ENCODE measurements around the gene MN1. TPM values are rescaled to one million over a fixed set of nuclear protein-coding genes. Genes with fewer than 3 reads are reported as not detected.

The MN1 gene
- total RNA-seq, 1 donor from 2014 or later, result 0.13 TPM

DNA sequence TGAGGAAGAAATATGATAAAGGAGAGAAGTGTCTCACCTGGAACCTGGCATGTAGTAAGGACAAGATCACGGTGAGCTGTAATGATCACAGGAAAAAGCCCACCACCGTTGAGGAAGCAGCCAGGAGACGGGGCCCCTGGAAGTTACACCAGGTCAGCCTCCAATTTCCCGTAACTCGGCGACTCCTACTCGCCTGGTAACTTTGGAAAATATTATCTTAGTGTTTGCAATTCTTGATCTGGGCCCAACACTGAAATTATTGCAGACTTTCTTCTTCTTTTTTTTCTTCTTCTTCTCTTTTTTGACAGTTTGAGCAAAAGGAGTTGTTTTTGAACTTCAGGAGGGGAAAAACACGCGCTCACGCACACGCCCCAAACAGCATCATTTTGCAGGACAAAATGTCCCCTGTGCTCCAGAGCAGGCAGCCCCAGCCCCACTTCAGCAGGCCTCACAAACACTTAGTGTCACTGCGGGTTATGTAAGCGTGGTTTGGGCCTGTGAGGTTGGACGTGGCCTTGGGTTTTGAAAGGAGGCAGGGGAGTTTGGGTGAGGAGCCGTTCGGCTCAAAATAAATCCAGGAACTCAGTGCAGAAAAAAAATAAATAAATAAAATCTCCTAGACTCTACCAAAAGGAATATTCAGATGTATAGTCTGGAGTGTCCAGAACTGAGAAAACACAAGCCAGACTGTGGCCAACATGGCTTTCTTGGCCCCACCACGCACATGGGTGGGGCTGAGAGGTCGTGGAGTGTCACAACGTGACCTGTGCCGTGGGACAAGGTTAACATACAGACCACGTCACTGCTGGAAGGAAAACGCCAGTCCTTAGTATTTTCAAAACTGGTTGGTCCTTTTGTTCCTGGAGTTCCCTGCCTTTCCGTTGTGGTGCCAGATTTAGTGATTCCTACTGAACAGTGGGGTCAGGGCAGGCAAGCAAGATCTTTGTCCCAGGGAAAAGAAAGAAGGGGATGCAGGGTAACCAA is 26.3 kb upstream of the MN1 start:
- no peak for DNase-seq (ENCODE audit: low read depth in 2 of 2)

DNA sequence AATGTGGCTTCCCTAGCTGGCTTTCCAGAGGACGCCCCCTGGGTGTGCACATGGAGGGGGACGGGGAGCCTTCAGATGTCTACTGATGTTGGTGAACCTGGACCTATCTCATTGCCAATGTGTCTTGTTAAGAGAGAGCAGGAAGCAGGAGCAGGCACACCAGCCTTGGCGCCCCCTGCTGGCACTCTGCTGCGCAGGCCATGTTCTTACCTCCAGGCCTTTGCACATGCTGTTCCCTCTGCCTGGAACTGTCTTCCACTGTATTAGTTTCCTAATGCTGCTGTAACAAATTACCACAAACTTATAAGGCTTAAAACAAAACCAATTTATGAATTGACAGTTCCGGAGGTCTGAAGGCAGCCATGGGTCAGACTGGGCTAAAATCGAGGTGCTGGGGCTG is 23.6 kb upstream of the MN1 start:
- peak in 1 of 2 donors; percentile 24 for DNase-seq (ENCODE audit: low read depth in 2 of 2)

DNA sequence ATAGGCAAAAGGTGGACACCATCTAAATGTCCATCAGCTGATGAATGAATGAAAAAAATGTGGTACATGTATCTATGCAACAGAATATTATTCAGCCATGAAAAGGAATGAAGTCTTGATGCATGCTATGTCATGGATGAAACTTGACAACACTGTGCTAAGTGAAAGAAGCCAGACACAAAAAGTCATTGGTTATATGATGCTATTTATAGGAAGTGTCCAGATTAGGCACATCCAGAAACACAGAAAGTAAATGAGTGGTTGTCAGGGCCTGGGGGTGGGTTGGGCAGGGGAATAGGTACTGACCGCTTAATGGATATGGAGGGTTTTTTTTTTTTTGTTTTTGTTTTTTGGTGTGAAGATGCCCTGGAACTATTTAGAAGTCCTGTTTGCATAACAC is 21.7 kb upstream of the MN1 start:
- DNase-seq (ENCODE audit: low read depth in 2 of 2), result no peak

GRCh38 chr22:27820896-27821866 is 19.6 kb upstream of the MN1 start:
- DNase-seq (ENCODE audit: low read depth in 2 of 2), result no peak

DNA sequence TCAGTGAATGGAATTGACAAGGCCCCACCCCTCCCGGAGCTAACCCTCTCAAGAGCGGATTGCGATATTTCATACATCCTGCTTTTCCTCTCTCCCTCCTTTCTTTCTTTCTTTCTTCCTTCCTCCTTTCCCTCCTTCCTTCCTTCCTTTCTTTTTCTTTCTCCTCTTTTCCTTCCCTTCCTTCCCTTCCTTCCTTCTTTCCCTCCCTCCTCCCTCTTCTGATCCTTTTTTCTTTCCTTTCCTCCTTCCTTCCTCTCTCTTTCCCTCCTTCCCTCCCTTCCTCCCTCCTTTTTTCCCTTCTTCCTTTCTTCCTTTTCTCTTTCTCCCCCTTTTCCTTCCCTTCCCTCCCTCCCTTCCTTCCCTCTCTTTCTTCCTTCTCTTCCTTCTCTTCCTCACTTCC is 15.0 kb upstream of the MN1 start:
- DNase-seq (ENCODE audit: low read depth in 2 of 2), result no peak

DNA sequence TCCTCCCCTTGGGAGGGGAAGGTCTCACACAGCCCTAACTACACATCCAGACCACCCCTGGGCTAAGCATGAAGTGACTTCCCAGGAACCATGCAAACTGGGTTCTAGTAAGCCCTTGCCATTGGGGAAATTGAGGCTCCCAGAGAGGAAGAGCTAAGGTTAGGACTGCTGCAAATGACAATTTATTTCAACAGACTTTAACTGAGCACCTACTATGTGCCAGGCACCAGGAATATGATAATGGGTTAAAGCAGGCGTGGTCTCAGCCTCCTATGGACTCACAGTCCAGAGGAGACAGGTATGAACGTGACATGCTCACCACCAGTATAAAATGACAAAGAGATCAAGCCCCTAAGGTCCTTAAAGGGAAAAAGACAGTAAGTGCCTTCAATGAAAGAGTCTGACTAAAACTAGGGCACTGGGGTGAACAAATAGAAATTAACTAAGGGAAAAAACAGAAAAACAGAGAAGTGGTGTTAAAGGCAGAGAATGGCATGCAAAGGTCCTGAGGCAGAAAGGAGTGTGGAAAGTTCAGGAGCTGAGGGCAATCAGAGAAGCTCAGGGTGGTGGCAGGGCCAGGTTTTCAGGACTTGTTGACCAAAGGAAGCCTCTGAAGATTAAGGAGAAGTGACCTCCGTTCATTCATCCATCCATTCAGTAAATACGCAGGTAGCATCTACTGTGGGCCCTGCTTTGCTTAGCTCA is 14.4 kb upstream of the MN1 start:
- DNase-seq (ENCODE audit: low read depth in 2 of 2), result no peak

DNA sequence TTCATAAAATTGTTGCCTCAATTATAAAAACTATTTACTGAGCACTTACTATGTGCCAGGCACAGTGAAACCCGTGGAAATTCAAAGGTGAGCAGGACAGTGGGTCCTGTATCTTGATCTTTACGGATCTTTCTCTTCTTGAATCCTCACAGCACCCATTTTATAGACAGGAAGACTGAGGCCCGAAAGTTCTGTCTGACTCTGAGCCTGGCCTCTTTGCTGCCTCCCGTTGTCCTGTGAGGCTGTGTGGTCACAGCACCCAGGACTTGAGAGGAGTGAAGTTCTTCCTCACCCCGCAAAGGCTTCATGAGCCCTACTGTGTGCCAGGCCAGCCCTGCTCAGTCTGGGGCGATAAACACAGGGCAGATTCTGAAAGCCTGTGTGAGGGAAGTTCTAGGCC is 13.4 kb upstream of the MN1 start:
- DNase-seq (ENCODE audit: low read depth in 2 of 2), result no peak

DNA sequence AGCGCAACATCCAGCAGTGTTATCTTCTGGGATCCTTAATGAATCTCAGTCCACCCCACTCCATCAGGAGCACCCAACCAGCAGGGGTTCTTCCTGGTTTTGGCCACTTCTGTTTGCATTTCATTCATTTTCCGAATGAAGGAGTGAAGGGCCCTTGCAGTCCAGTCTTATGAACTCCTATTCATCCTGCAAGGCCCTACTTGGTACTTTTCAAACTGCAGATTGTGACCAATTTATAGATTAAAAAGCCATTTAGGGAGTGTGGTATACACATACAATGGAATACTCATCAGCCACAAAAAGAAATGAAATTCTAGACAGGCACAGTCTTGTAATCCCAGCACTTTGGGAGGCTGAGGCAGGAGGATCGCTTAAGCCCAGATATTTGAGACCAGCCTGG is 10.2 kb upstream of the MN1 start:
- DNase-seq (ENCODE audit: low read depth in 2 of 2), result no peak

GRCh38 chr22:27810609-27811151 is 9.1 kb upstream of the MN1 start:
- DNase-seq (ENCODE audit: low read depth in 2 of 2), result peak; percentile 16 to 20

GRCh38 chr22:27809700-27810608 is 8.4 kb upstream of the MN1 start:
- DNase-seq (ENCODE audit: low read depth in 2 of 2), result peak; percentile 24 to 68

- no peak for DNase-seq (ENCODE audit: low read depth in 2 of 2)
Measured at GRCh38 chr22:27809226-27809603, 7.7 kb upstream of the MN1 start.

GRCh38 chr22:27808451-27809225 is 7.1 kb upstream of the MN1 start:
- no peak for DNase-seq (ENCODE audit: low read depth in 2 of 2)

DNA sequence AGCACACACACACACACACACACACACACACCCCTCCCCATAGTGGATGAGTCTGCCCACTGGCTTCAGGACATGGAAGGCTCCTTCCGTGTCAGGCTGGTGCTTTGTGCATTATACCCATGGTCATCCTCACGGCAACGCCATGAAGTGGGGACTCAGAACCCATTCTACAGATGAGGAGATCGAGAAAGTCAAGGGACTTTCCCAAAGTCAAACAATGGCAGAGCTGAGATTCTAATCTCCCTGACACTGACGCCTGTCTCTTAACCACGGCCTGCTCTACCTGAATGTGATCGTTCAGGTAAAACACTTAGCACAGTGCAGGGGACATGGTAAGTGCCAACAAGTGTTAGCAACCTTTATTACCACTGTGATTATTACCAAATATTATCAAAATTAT is 4.3 kb upstream of the MN1 start:
- no peak for DNase-seq (ENCODE audit: low read depth in 2 of 2)

DNA sequence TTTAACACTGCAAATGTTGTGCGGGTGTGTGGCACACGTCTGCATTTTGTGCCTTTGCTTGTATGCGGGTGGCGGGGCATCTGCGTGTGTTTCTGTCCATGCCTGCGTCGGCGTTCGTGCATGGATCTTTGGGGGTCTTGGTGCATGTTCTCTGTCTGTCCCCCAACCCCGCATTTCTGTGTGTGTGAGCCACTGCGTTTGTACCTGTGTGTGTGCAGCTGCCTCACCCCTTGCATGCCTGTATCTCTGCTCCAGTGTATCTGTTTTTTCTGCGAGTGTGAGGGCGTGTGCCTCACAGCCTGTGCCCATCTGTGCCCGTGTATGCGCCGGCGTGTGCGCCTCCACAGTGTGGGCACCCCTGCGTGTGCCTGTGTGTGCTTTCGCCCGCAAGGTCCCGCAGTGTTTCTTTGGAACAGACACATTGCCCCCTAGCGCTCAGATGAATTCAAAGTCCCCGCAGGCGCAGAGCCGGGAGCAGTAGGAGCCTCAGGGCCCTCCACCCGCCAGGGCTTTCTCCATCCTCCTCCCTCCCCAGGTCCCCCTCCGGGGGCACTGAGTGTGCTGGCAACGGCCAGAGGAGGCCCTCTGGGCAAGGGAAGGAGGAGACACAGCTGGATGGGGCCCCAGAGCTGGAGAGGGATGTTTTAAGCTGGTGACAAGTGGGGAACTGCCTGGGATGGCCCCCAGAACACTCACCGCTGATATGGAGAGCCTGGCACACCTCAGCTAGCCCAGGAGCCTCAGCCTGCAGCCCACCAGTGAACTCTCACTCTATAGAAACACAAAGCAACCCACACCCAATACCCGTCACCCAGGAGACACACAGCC is 3.1 kb upstream of the MN1 start:
- DNase-seq (ENCODE audit: low read depth in 2 of 2), result peak; percentile 33 to 73

DNA sequence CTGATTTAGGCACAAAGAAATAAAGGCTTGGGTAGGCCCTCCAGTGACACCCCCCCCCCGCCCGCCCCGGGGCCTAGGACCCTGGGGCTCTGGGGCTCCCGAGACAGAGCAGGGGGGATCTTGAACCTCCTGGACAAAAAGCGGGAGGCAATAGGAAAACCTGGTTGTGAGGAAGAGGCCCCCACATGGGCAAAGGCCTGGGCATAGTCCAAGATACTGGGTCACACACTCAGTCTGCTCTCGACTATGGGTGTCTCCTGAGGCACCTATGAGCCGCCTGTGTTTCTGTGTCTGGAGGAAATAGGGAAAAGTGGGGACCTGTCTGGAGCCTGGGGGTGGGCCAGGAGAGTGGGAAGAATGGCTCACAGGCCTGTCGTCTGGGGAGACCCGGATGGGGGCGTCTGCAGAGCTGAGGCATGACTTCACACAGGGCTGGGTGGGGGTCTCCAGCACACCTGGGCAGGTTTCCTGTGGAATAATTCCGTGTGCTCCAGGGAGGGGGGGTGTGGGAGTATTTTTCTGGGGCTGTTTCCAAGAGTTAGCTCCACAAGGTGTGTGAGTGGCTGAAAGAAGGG is 2.4 kb upstream of the MN1 start:
- DNase-seq (ENCODE audit: low read depth in 2 of 2), result no peak

DNA sequence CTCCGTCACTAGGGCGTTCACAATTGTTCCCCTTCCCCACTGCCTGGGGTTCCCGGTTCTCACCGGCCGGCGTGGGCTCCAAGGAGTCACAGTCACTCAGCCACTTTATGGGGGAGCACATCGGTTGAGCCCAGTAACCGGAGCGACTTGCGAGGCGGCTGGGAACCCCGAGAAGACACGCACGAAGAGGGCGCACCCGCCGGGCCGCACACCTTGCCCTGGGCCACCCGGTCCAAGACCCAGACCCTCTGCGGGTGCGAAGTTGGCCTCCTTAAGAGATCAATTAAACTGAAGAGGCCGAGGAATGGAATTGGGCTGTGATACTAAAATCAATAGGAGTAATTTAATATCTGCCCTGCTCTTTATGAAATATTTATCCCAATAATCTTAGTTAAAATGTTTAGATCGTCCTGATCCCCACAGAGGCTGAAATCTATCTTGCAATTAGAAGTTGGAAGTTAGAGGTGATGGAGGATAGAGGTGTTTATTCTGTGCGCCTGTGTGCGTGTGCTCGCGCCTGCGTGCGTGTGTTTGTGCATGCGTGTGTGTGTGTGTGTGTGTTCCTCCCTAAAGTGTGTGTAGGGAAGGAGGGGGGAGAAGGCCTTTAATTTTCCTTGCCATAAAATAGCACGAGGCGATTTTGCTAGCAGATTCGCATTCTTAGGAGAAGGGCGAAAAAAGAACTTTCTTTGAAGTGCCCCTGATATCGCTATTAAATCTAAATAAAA is 954 bp upstream of the MN1 start:
- no peak for DNase-seq (ENCODE audit: low read depth in 2 of 2)

GRCh38 chr22:27801202-27801615 is 347 bp downstream of the MN1 start:
- DNase-seq (ENCODE audit: low read depth in 2 of 2), result peak in 1 of 2 donors; percentile 51

Data from dermis microvascular lymphatic vessel endothelial cell (primary cell).